Body of pancreas (tissue), 4 donors: ENCODE results near the gene UTP20.

Experiments
- POLR2A ChIP-seq, 3 donors: fragments of 450-650 bp; IDR thresholded peaks; one replicate each; pipeline ENCODE4 v1.6.1; 2016; ENCODE audit warnings: antibody characterized with exemption in 3 of 3, mild to moderate bottlenecking in 2 of 3
- TF ChIP-seq, protein P1 (sequence below), 7 experiments: fragments of 450-650 bp in 4 of 7; fragments of 200-600 bp in 3 of 7; sonication (generic) in 3 of 7; IDR thresholded peaks; one replicate each; pipeline ENCODE4 v1.5.1; 2016 to 2019; ENCODE audit warnings: antibody characterized with exemption in 7 of 7

DNA sequence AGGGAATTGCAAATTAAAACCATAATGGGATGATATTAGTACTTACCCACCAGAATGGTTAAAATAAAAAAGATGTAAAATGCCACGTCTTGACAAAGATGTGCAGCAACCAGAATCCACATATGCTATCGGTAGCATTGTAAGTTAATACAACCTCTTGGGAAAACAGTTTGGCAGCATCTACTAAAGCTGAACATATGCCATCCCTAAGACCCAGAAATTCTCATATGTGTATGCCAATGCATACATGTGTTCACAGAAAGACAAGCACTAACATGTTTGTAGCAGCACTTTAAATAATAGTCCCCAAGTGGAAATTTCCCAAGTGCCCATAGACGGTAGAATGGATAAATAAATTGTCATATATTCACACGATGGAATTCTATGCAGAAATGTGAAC lies 41.6 kb upstream of the UTP20 start:
- TF ChIP-seq, protein P1, sequence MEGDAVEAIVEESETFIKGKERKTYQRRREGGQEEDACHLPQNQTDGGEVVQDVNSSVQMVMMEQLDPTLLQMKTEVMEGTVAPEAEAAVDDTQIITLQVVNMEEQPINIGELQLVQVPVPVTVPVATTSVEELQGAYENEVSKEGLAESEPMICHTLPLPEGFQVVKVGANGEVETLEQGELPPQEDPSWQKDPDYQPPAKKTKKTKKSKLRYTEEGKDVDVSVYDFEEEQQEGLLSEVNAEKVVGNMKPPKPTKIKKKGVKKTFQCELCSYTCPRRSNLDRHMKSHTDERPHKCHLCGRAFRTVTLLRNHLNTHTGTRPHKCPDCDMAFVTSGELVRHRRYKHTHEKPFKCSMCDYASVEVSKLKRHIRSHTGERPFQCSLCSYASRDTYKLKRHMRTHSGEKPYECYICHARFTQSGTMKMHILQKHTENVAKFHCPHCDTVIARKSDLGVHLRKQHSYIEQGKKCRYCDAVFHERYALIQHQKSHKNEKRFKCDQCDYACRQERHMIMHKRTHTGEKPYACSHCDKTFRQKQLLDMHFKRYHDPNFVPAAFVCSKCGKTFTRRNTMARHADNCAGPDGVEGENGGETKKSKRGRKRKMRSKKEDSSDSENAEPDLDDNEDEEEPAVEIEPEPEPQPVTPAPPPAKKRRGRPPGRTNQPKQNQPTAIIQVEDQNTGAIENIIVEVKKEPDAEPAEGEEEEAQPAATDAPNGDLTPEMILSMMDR (IDR thresholded peaks at IDR 0.05): no peak
- TF ChIP-seq POLR2A (IDR thresholded peaks at IDR 0.05): no peak
